ENCODE data around the gene SLC18A3.

The SLC18A3 gene

GRCh38 chr10:49655099-49655498, 45.0 kb downstream of the SLC18A3 start:
- no peak for DNase-seq (ENCODE audit: low read depth)
- no peak for TF ChIP-seq CTCF (conservative IDR thresholded peaks at IDR 0.05; ENCODE audit: low read depth, low read length)
- no peak overlapping the region for H3K4me3 ChIP-seq (ENCODE audit: low read depth, low read length)

- TF ChIP-seq CTCF (conservative IDR thresholded peaks at IDR 0.05; ENCODE audit: low read depth, low read length) = no peak
- no peak overlapping the region for H3K4me3 ChIP-seq (ENCODE audit: low read depth, low read length)
- DNase-seq (ENCODE audit: low read depth) = no peak
Measured at GRCh38 chr10:49656845-49657493, 46.9 kb downstream of the SLC18A3 start.

GRCh38 chr10:49657606-49658005, 47.5 kb downstream of the SLC18A3 start:
- no peak for TF ChIP-seq CTCF (conservative IDR thresholded peaks at IDR 0.05; ENCODE audit: low read depth, low read length)
- H3K4me3 ChIP-seq (ENCODE audit: low read depth, low read length) = no peak overlapping the region
- DNase-seq (ENCODE audit: low read depth) = no peak

- H3K4me3 ChIP-seq (ENCODE audit: low read depth, low read length) = no peak overlapping the region
- TF ChIP-seq CTCF (conservative IDR thresholded peaks at IDR 0.05; ENCODE audit: low read depth, low read length) = no peak
- no peak for DNase-seq (ENCODE audit: low read depth)
Measured at GRCh38 chr10:49661140-49661856, 51.2 kb downstream of the SLC18A3 start.
